HCT116 (cell line): ENCODE measurements around the gene PREX1. TPM values are rescaled to one million over a fixed set of nuclear protein-coding genes. Genes with fewer than 3 reads are reported as not detected.

ENCODE experiments used
- ATAC-seq: fragments of 200-7000 bp; cut with Tn5 transposase; 2 replicates; pipeline ENCODE4 v1.9.1; 2020; ENCODE audit warnings: mild to moderate bottlenecking, moderate library complexity
- BruUV-seq: library from RNA; stranded (reverse); fragments of 400-500 nt; replicated peaks from 2 replicates; lab custom pipeline; 2021; lab: Mats Ljungman, UMichigan
- CTCF ChIA-PET: fragments of 300-600 bp; sonication (Branson Sonifier 250); formaldehyde crosslinking; loops from one replicate; lab custom pipeline; 2021; ENCODE audit warnings: antibody characterized with exemption; lab: Charles Lee
- POLR2A ChIA-PET: fragments of 300-600, 350-600 bp; sonication (Branson Sonifier 250); formaldehyde crosslinking; loops from one replicate; lab custom pipeline; 2021; ENCODE audit warnings: antibody characterized with exemption; lab: Charles Lee
- RAD21 ChIA-PET, 2 experiments: fragments of 300-600 bp; sonication (Branson Sonifier 250); formaldehyde crosslinking; loops; one replicate each; lab custom pipeline; 2023; ENCODE audit warnings: low total read pairs in 2 of 2; ENCODE audit not compliant: uncharacterized antibody in 2 of 2, unreplicated experiment in 2 of 2, low non-redundant PET in 1 of 2; lab: Charles Lee
- DNase-seq: peaks from one replicate; pipeline ENCODE4 v3.0.0-alpha.2; 2010; ENCODE audit warnings: low read depth, low spot score
- H2AFZ ChIP-seq: fragments of 200-600 bp; shearing (Covaris generic), sonication (generic); 2 replicates; pipeline ENCODE4 v1.6.1; 2017; ENCODE audit warnings: low read depth, mixed run types, mixed read lengths, antibody characterized with exemption, low read length; ENCODE audit not compliant: poor library complexity, severe bottlenecking
- H3K27ac ChIP-seq: 2 replicates; pipeline ENCODE4 v1.5.1; 2012; ENCODE audit warnings: low read depth, low read length
- H3K27me3 ChIP-seq: fragments of 200-600 bp; sonication (generic); 2 replicates; pipeline ENCODE4 v1.6.1; 2016; ENCODE audit warnings: mixed run types, low read length, mixed read lengths; ENCODE audit not compliant: insufficient read depth
- H3K36me3 ChIP-seq, 2 experiments: fragments of 200-500 bp in 1 of 2; fragments of 200-600 bp in 1 of 2; sonication (Bioruptor generic) in 1 of 2; sonication (generic) in 1 of 2; 2 replicates each; pipeline versions ENCODE4 v1.5.1 to v1.6.1; 2014 to 2016; ENCODE audit warnings: low read length in 2 of 2, inconsistent platforms in 1 of 2, mixed read lengths in 1 of 2, mixed run types in 1 of 2; ENCODE audit not compliant: insufficient read depth in 2 of 2, control insufficient read depth in 1 of 2
- H3K4me1 ChIP-seq, 2 experiments: fragments of 200-600 bp in 1 of 2; sonication (generic) in 1 of 2; 2 replicates each; pipeline versions ENCODE4 v1.5.1 to v1.6.1; 2012 to 2017; ENCODE audit warnings: low read length in 2 of 2, inconsistent platforms in 1 of 2, mild to moderate bottlenecking in 1 of 2, mixed read lengths in 1 of 2, mixed run types in 1 of 2, moderate library complexity in 1 of 2; ENCODE audit not compliant: insufficient read depth in 2 of 2, control insufficient read depth in 1 of 2
- H3K4me2 ChIP-seq: fragments of 200-600 bp; sonication (generic); 2 replicates; pipeline ENCODE4 v1.6.1; 2017; ENCODE audit warnings: mixed run types, low read length, mixed read lengths
- H3K4me3 ChIP-seq, 2 experiments: fragments of 200-600 bp in 1 of 2; sonication (generic) in 1 of 2; replicated peaks in 1 of 2; 2 replicates each; pipeline ENCODE4 v1.5.1; 2011 to 2016; ENCODE audit warnings: low read length in 2 of 2, control low read depth in 1 of 2, low read depth in 1 of 2, mild to moderate bottlenecking in 1 of 2, mixed read lengths in 1 of 2, mixed run types in 1 of 2
- H3K79me2 ChIP-seq: fragments of 200-600 bp; sonication (generic); 2 replicates; pipeline ENCODE4 v1.6.1; 2017; ENCODE audit warnings: mild to moderate bottlenecking, mixed run types, low read length, moderate library complexity, mixed read lengths; ENCODE audit not compliant: insufficient read depth
- H3K9ac ChIP-seq: fragments of 200-600 bp; sonication (generic); 2 replicates; pipeline ENCODE4 v1.6.1; 2016; ENCODE audit warnings: low read length, mixed read lengths
- H3K9me2 ChIP-seq: fragments of 200-600 bp; sonication (generic), shearing (Covaris generic); 2 replicates; pipeline ENCODE4 v1.6.1; 2017; ENCODE audit warnings: mixed run types, mild to moderate bottlenecking, moderate library complexity; ENCODE audit not compliant: insufficient read depth
- H3K9me3 ChIP-seq, 2 experiments: fragments of 200-500 bp in 1 of 2; fragments of 200-600 bp in 1 of 2; sonication (Bioruptor generic) in 1 of 2; sonication (generic) in 1 of 2; 2 replicates each; pipeline ENCODE4 v1.6.1; 2014 to 2017; ENCODE audit warnings: low read length in 2 of 2, mixed read lengths in 2 of 2, inconsistent platforms in 1 of 2, low read depth in 1 of 2, mild to moderate bottlenecking in 1 of 2, mixed run types in 1 of 2, moderate library complexity in 1 of 2; ENCODE audit not compliant: control insufficient read depth in 1 of 2, insufficient read depth in 1 of 2
- H4K20me1 ChIP-seq: fragments of 200-600 bp; sonication (generic), shearing (Covaris generic); 2 replicates; pipeline ENCODE4 v1.6.1; 2017; ENCODE audit warnings: mixed run types, mild to moderate bottlenecking, moderate library complexity; ENCODE audit not compliant: insufficient read depth
- CBX3 ChIP-seq: IDR thresholded peaks from 2 replicates; pipeline ENCODE4 v1.6.1; 2012; ENCODE audit warnings: low read depth
- CEBPB ChIP-seq: IDR thresholded peaks from 2 replicates; pipeline ENCODE4 v1.6.1; 2012; ENCODE audit warnings: low read depth
- EZH2phosphoT487 ChIP-seq: fragments of 200-600 bp; IDR thresholded peaks from 2 replicates; pipeline ENCODE4 v1.6.1; 2018; ENCODE audit warnings: antibody characterized with exemption, borderline replicate concordance
- POLR2AphosphoS5 ChIP-seq: IDR thresholded peaks from 2 replicates; pipeline ENCODE4 v1.6.1; 2011; ENCODE audit warnings: mild to moderate bottlenecking, low read depth, low read length, moderate library complexity
- SIN3A ChIP-seq: IDR thresholded peaks from 2 replicates; pipeline ENCODE4 v1.6.1; 2012; ENCODE audit warnings: low read depth
- SRF ChIP-seq: IDR thresholded peaks from 2 replicates; pipeline ENCODE4 v1.6.1; 2012; ENCODE audit warnings: low read depth
- TCF7L2 ChIP-seq: IDR thresholded peaks from 2 replicates; pipeline ENCODE4 v1.7.0; 2011; ENCODE audit warnings: borderline replicate concordance, inconsistent platforms; ENCODE audit not compliant: insufficient read depth, insufficient read length; ENCODE audit errors: extremely low read depth
- YY1 ChIP-seq: IDR thresholded peaks from 2 replicates; pipeline ENCODE4 v1.6.1; 2011; ENCODE audit warnings: low read length, low read depth, moderate library complexity, mild to moderate bottlenecking; ENCODE audit not compliant: insufficient replicate concordance; ENCODE audit errors: extremely low read depth
- ZFX ChIP-seq: fragments of 450-650 bp; IDR thresholded peaks from 2 replicates; pipeline ENCODE4 v1.6.1; 2017
- ZNF274 ChIP-seq: fragments of 200-500 bp; sonication (Bioruptor generic); IDR thresholded peaks from 2 replicates; pipeline ENCODE4 v1.6.1; 2014; ENCODE audit warnings: mild to moderate bottlenecking, low read depth, low read length, inconsistent platforms
- intact Hi-C: fragments of 100-400 bp; cut with micrococcal nuclease; formaldehyde crosslinking; loops from 2 replicates; pipeline ENCODE4 v1.10.0; 2022
- total RNA-seq: library from RNA; stranded (reverse); gene quantifications from one replicate; pipeline ENCODE4 v1.2.1, GENCODE V29; 2021; ENCODE audit not compliant: unreplicated experiment
- TF ChIP-seq, protein P1 (sequence below): IDR thresholded peaks from 2 replicates; pipeline ENCODE4 v1.6.1; 2011; ENCODE audit warnings: mild to moderate bottlenecking, low read length, moderate library complexity; ENCODE audit not compliant: insufficient replicate concordance; ENCODE audit errors: extremely low read depth
- TF ChIP-seq, protein P2 (sequence below), 3 experiments: fragments of 200-600 bp in 1 of 3; sonication (generic) in 1 of 3; IDR thresholded peaks in 2 of 3; conservative IDR thresholded peaks in 1 of 3; 2 replicates each; pipeline ENCODE4 v1.5.1; 2012 to 2017; ENCODE audit warnings: low read depth in 2 of 3, low read length in 2 of 3, antibody characterized with exemption in 1 of 3, borderline replicate concordance in 1 of 3, control low read depth in 1 of 3, mild to moderate bottlenecking in 1 of 3, mixed read lengths in 1 of 3, mixed run types in 1 of 3, moderate library complexity in 1 of 3; ENCODE audit not compliant: insufficient read depth in 1 of 3

PREX1 gene
- total RNA-seq, 1 experiment from 2014 or later: 6.1 TPM

DNA sequence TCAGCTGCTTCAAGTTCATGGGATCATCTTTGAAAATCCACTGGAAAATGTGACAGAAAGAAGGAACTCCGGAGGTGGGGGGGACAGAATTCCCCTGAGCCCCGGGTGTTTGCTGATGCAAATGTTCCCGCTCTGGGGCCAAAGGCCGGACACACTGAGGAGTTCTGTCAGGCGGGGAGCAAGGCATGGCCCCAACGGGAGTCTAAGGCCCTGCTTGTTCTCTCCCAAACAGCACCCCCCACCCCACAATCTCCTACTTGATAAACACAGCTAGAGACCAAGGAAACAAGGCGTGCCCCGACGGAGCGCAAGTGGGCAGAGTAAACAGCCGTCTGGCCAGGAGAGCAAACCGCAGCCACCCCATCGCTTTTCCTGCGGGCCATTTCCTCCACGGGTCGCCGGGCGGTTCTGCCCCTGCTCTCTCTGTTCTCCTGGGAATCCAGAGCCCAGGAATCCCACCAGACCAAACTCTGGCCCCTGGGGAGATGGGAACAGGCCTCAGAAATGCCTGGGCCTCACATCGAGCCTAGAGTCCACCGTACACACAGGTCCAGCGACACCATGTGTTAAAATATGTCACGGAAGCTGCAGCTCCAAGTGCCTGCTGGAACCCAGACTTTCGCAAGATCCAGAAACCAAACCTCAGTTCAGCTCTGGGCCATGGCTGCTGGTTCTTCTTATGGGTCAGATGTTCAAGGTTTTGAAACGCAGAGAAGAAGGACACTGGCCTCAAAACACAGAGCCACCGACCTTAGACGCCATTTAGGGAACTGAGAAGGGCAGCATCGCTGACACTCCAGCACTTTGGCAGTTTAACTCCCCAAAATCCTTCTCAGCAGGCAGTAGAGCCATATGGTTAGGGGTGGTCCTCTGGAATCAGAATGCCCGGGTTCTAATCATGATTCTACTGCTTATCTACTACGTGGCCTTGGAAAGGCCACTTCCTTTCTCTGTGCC lies 104.2 kb downstream of the PREX1 start:
- RAD21 ChIA-PET: no interaction called here
- Histone ChIP-seq H3K4me3 (no peak overlapping the region), H3K4me2 (no peak overlapping the region), H3K4me1 (peaks cover 0 to 5% of the 10 kb centered on the region in 2 experiments; a peak in 2 of 4 replicates), H3K9ac (no peak overlapping the region), H3K79me2 (no peaks in the 10 kb centered on the region), H3K36me3 (no peaks in the 10 kb centered on the region), H3K9me3 (no peaks in the 10 kb centered on the region), H3K27me3 (no peaks in the 10 kb centered on the region), H3K27ac (no peak overlapping the region), H4K20me1 (no peaks in the 10 kb centered on the region), H3K9me2 (no peaks in the 10 kb centered on the region), H2AFZ (no peak overlapping the region)
- DNase-seq: no peak
- intact Hi-C loops: no loop called here
- BruUV-seq: no TSS peak
- no peak for ATAC-seq
- no peak for TF ChIP-seq TCF7L2
- no peak for TF ChIP-seq CEBPB
- TF ChIP-seq, protein P1, sequence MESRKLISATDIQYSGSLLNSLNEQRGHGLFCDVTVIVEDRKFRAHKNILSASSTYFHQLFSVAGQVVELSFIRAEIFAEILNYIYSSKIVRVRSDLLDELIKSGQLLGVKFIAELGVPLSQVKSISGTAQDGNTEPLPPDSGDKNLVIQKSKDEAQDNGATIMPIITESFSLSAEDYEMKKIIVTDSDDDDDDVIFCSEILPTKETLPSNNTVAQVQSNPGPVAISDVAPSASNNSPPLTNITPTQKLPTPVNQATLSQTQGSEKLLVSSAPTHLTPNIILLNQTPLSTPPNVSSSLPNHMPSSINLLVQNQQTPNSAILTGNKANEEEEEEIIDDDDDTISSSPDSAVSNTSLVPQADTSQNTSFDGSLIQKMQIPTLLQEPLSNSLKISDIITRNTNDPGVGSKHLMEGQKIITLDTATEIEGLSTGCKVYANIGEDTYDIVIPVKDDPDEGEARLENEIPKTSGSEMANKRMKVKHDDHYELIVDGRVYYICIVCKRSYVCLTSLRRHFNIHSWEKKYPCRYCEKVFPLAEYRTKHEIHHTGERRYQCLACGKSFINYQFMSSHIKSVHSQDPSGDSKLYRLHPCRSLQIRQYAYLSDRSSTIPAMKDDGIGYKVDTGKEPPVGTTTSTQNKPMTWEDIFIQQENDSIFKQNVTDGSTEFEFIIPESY: no peak
- no peak for TF ChIP-seq ZFX
- no peak for TF ChIP-seq SRF
- TF ChIP-seq SIN3A: no peak
- no peak for TF ChIP-seq EZH2phosphoT487
- TF ChIP-seq POLR2AphosphoS5: no peak
- TF ChIP-seq, protein P2, sequence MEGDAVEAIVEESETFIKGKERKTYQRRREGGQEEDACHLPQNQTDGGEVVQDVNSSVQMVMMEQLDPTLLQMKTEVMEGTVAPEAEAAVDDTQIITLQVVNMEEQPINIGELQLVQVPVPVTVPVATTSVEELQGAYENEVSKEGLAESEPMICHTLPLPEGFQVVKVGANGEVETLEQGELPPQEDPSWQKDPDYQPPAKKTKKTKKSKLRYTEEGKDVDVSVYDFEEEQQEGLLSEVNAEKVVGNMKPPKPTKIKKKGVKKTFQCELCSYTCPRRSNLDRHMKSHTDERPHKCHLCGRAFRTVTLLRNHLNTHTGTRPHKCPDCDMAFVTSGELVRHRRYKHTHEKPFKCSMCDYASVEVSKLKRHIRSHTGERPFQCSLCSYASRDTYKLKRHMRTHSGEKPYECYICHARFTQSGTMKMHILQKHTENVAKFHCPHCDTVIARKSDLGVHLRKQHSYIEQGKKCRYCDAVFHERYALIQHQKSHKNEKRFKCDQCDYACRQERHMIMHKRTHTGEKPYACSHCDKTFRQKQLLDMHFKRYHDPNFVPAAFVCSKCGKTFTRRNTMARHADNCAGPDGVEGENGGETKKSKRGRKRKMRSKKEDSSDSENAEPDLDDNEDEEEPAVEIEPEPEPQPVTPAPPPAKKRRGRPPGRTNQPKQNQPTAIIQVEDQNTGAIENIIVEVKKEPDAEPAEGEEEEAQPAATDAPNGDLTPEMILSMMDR (IDR thresholded peaks at IDR 0.05 in 2 of 3, conservative IDR thresholded peaks at IDR 0.05 in 1 of 3; ENCODE audit: borderline replicate concordance in 1 of 3, insufficient read depth in 1 of 3, low read depth in 2 of 3, low read length in 2 of 3): no peak
- TF ChIP-seq YY1: no peak
- TF ChIP-seq CBX3: no peak
- no peak for TF ChIP-seq ZNF274
- POLR2A ChIA-PET: no interaction called here
- CTCF ChIA-PET: no interaction called here
